Activated T-helper 2 cell treated with anti-CD3 and anti-CD28 coated beads, Interferon-gamma antibody, Interleukin-2, Interleukin-4, amounts not matched to agents 10 μg/mL and 5 μg/mL and 100 μg/mL, durations not matched to agents 14 hours and 24 hours and 36 hours (primary cell): ENCODE results near the gene DVL1. TPM values are rescaled to one million over a fixed set of nuclear protein-coding genes. Genes with fewer than 3 reads are reported as not detected.
A peak's percentile ranks its signal among the peaks of the same experiment; 100 is the strongest.

Experiments
- DNase-seq: peaks from one replicate; pipeline ENCODE4 v3.0.0; 2021; ENCODE audit warnings: low spot score
- H3K27ac Mint-ChIP-seq: one replicate; pipeline ENCODE4 v1.8.0; 2021; ENCODE audit warnings: mixed read lengths
- H3K27me3 Mint-ChIP-seq: one replicate; pipeline ENCODE4 v1.8.0; 2021; ENCODE audit warnings: low read depth, mixed read lengths
- H3K36me3 Mint-ChIP-seq: one replicate; pipeline ENCODE4 v1.8.0; 2021; ENCODE audit warnings: low read depth, mixed read lengths
- H3K4me1 Mint-ChIP-seq: one replicate; pipeline ENCODE4 v1.8.0; 2021; ENCODE audit warnings: low read depth, mixed read lengths
- H3K4me3 Mint-ChIP-seq: one replicate; pipeline ENCODE4 v1.8.0; 2021; ENCODE audit warnings: low read depth, mild to moderate bottlenecking, moderate library complexity, mixed read lengths
- H3K9me3 Mint-ChIP-seq: one replicate; pipeline ENCODE4 v1.8.0; 2021; ENCODE audit warnings: mixed read lengths
- intact Hi-C: fragments of 100-400 bp; cut with micrococcal nuclease; formaldehyde crosslinking; loops from one replicate; pipeline ENCODE4 v1.15.1; 2023
- total RNA-seq: library from RNA; stranded (reverse); gene quantifications from 2 replicates; pipeline ENCODE4 v1.2.3, GENCODE V29; 2022

DVL1 gene
- total RNA-seq, 1 donor from 2014 or later, result 60.7 TPM

- H3K4me1 Mint-ChIP-seq, result peaks cover 3% of the 10 kb centered on the region
- no peaks in the 10 kb centered on the region for H3K27me3 Mint-ChIP-seq
- DNase-seq, result no peak
Observed at GRCh38 chr1:1330366-1331067, 18.7 kb downstream of the DVL1 start.

GRCh38 chr1:1329304-1330210, 19.7 kb downstream of the DVL1 start:
- intact Hi-C loops, result no loop called here
- no peak for DNase-seq
- H3K4me3 Mint-ChIP-seq, result no peak overlapping the region
- H3K4me1 Mint-ChIP-seq, result peaks cover 7% of the 10 kb centered on the region
- H3K27ac Mint-ChIP-seq, result no peak overlapping the region
- no peaks in the 10 kb centered on the region for H3K27me3 Mint-ChIP-seq
- peaks cover 8% of the 10 kb centered on the region for H3K36me3 Mint-ChIP-seq
- no peaks in the 10 kb centered on the region for H3K9me3 Mint-ChIP-seq

More at GRCh38 chr1:1330366-1331067, 18.7 kb downstream of the DVL1 start:
- intact Hi-C loops, result no loop called here
- peaks cover 11% of the 10 kb centered on the region for H3K36me3 Mint-ChIP-seq
- no peaks in the 10 kb centered on the region for H3K9me3 Mint-ChIP-seq
- no peak overlapping the region for H3K4me3 Mint-ChIP-seq
- no peak overlapping the region for H3K27ac Mint-ChIP-seq

- intact Hi-C loops, result no loop called here
Observed at GRCh38 chr1:1328254-1328653, 21.0 kb downstream of the DVL1 start.

GRCh38 chr1:1327291-1327690, 21.9 kb downstream of the DVL1 start:
- Mint-ChIP-seq H3K36me3 (peaks cover 14% of the 10 kb centered on the region), H3K27ac (no peak overlapping the region), H3K4me1 (peaks cover 14% of the 10 kb centered on the region), H3K9me3 (no peaks in the 10 kb centered on the region), H3K27me3 (no peaks in the 10 kb centered on the region), H3K4me3 (peak overlapping the region; percentile 30)
- DNase-seq, result no peak
- intact Hi-C loops, result no loop called here

More at GRCh38 chr1:1328254-1328653, 21.0 kb downstream of the DVL1 start:
- peaks cover 10% of the 10 kb centered on the region for H3K4me1 Mint-ChIP-seq
- H3K4me3 Mint-ChIP-seq, result no peak overlapping the region
- no peaks in the 10 kb centered on the region for H3K9me3 Mint-ChIP-seq
- H3K27ac Mint-ChIP-seq, result no peak overlapping the region
- DNase-seq, result no peak
- H3K27me3 Mint-ChIP-seq, result no peaks in the 10 kb centered on the region
- H3K36me3 Mint-ChIP-seq, result peaks cover 12% of the 10 kb centered on the region

GRCh38 chr1:1326075-1326605, 23.1 kb downstream of the DVL1 start:
- H3K36me3 Mint-ChIP-seq, result peaks cover 19% of the 10 kb centered on the region
- H3K27ac Mint-ChIP-seq, result peak overlapping the region; percentile 38
- peaks cover 18% of the 10 kb centered on the region for H3K4me1 Mint-ChIP-seq
- peak overlapping the region; percentile 71 for H3K4me3 Mint-ChIP-seq
- intact Hi-C loops, result no loop called here
- H3K9me3 Mint-ChIP-seq, result no peaks in the 10 kb centered on the region
- no peak for DNase-seq
- H3K27me3 Mint-ChIP-seq, result no peaks in the 10 kb centered on the region

GRCh38 chr1:1325288-1326074, 23.7 kb downstream of the DVL1 start:
- Mint-ChIP-seq H3K27ac (peak overlapping the region; percentile 38), H3K9me3 (no peaks in the 10 kb centered on the region), H3K27me3 (no peaks in the 10 kb centered on the region), H3K36me3 (peaks cover 19% of the 10 kb centered on the region), H3K4me1 (peaks cover 18% of the 10 kb centered on the region), H3K4me3 (peak overlapping the region; percentile 71)
- no peak for DNase-seq
- intact Hi-C loops, result no loop called here

- H3K4me1 Mint-ChIP-seq, result peaks cover 18% of the 10 kb centered on the region
- DNase-seq, result peak; percentile 93
- H3K27me3 Mint-ChIP-seq, result no peaks in the 10 kb centered on the region
- peak within 1 kb of the TSS; percentile 90 for H3K4me3 Mint-ChIP-seq
- H3K36me3 Mint-ChIP-seq, result peaks cover 20% of the 10 kb centered on the region
- intact Hi-C loops, result loop anchor here (1.0 kb wide), 1 partner anchor 16 kb away; the partner anchor contains the start of gene PUSL1
- peak within 1 kb of the TSS; percentile 87 for H3K27ac Mint-ChIP-seq
- H3K9me3 Mint-ChIP-seq, result no peaks in the 10 kb centered on the region
Observed at GRCh38 chr1:1324524-1325287, 24.5 kb downstream of the DVL1 start, which contains the start of the genes CPTP and INTS11. TSS of gene CPTP (plus strand) at chr1:1324802. CDS start at chr1:1326911, 2,109 bp downstream. TSS of gene INTS11 (minus strand) at chr1:1324660. CDS start at chr1:1324608, 52 bp downstream.

GRCh38 chr1:1324084-1324523, 25.1 kb downstream of the DVL1 start:
- Mint-ChIP-seq H3K9me3 (no peaks in the 10 kb centered on the region), H3K36me3 (peaks cover 24% of the 10 kb centered on the region), H3K27ac (no peak overlapping the region), H3K4me1 (peaks cover 18% of the 10 kb centered on the region), H3K27me3 (no peaks in the 10 kb centered on the region), H3K4me3 (peak overlapping the region; percentile 90)
- DNase-seq, result no peak
- intact Hi-C loops, result loop anchor here (1.0 kb wide), 1 partner anchor 16 kb away; the partner anchor contains the start of gene PUSL1

- H3K27me3 Mint-ChIP-seq, result no peaks in the 10 kb centered on the region
- H3K36me3 Mint-ChIP-seq, result peaks cover 30% of the 10 kb centered on the region
- intact Hi-C loops, result no loop called here
- H3K27ac Mint-ChIP-seq, result peak overlapping the region; percentile 67
- H3K4me1 Mint-ChIP-seq, result peaks cover 18% of the 10 kb centered on the region
- peak overlapping the region; percentile 87 for H3K4me3 Mint-ChIP-seq
- H3K9me3 Mint-ChIP-seq, result no peaks in the 10 kb centered on the region
- DNase-seq, result no peak
Observed at GRCh38 chr1:1322952-1323351, 26.3 kb downstream of the DVL1 start.

GRCh38 chr1:1322418-1322817, 26.8 kb downstream of the DVL1 start:
- H3K27ac Mint-ChIP-seq, result peak overlapping the region; percentile 67
- intact Hi-C loops, result no loop called here
- peak overlapping the region; percentile 87 for H3K4me3 Mint-ChIP-seq
- peaks cover 31% of the 10 kb centered on the region for H3K36me3 Mint-ChIP-seq
- no peaks in the 10 kb centered on the region for H3K27me3 Mint-ChIP-seq
- peaks cover 18% of the 10 kb centered on the region for H3K4me1 Mint-ChIP-seq
- H3K9me3 Mint-ChIP-seq, result no peaks in the 10 kb centered on the region
- DNase-seq, result no peak

- Mint-ChIP-seq H3K27ac (no peak overlapping the region), H3K4me1 (peaks cover 18% of the 10 kb centered on the region), H3K9me3 (no peaks in the 10 kb centered on the region), H3K36me3 (peaks cover 33% of the 10 kb centered on the region), H3K4me3 (no peak overlapping the region), H3K27me3 (no peaks in the 10 kb centered on the region)
- intact Hi-C loops, result no loop called here
- DNase-seq, result no peak
Observed at GRCh38 chr1:1321477-1321876, 27.7 kb downstream of the DVL1 start.
